ENCODE measurements around the gene SLC30A7. TPM values are rescaled to one million over a fixed set of nuclear protein-coding genes. Genes with fewer than 3 reads are reported as not detected.

The SLC30A7 gene
- total and polyA plus RNA-seq, 2 of the 13 experiments (the other 11 are each of a cell fraction or from before 2014, with no cell fraction given): 8.3 to 40.8 TPM

DNA sequence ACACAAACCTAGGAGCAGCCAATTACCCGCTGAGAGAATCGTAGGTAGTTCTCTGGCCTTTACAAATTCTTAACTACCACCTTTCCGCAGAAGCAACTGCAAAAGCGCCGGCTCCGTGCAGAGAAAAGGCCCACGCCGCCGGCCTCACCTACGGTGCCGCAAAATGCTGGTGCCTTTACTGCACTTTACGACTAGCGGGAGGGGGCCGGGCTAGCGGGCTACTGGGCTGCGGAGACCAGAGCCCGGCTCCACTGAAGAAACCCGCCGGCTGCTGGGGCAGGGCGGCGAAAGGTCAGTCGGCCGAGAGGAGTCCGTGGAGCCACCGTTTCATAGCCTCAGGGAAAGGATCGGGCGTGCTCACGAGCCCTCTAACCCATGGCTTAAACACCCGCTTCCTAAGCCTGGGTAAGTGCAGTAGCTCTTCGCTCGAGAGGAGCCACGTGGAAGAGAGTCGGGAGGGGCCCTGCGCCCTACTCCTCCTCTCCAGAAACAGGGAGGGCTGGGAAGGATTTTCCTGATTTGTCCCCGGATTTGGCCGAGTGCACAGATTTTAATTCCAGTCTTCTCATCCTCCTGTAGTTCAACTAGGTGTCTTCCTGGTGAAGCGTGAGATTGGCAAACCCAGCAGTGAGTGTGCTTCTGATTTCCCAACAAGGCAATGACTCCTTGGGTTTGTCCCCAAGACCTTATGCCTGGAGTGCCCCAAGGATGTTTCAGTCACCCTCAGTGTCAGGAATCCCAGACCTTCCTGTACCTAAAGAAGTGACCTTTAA is 130.0 kb downstream of the SLC30A7 start, which contains the start of gene DPH5 (continued):
- TF ChIP-seq, protein P1, sequence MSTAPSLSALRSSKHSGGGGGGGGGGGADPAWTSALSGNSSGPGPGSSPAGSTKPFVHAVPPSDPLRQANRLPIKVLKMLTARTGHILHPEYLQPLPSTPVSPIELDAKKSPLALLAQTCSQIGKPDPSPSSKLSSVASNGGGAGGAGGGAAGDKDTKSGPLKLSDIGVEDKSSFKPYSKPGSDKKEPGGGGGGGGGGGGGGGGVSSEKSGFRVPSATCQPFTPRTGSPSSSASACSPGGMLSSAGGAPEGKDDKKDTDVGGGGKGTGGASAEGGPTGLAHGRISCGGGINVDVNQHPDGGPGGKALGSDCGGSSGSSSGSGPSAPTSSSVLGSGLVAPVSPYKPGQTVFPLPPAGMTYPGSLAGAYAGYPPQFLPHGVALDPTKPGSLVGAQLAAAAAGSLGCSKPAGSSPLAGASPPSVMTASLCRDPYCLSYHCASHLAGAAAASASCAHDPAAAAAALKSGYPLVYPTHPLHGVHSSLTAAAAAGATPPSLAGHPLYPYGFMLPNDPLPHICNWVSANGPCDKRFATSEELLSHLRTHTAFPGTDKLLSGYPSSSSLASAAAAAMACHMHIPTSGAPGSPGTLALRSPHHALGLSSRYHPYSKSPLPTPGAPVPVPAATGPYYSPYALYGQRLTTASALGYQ (CRISPR knock-in tag; IDR thresholded peaks at IDR 0.05): peak; percentile 33
- TF ChIP-seq ZFP82 (CRISPR knock-in tag; IDR thresholded peaks at IDR 0.05; ENCODE audit: borderline replicate concordance): no peak
- TF ChIP-seq, protein P2, sequence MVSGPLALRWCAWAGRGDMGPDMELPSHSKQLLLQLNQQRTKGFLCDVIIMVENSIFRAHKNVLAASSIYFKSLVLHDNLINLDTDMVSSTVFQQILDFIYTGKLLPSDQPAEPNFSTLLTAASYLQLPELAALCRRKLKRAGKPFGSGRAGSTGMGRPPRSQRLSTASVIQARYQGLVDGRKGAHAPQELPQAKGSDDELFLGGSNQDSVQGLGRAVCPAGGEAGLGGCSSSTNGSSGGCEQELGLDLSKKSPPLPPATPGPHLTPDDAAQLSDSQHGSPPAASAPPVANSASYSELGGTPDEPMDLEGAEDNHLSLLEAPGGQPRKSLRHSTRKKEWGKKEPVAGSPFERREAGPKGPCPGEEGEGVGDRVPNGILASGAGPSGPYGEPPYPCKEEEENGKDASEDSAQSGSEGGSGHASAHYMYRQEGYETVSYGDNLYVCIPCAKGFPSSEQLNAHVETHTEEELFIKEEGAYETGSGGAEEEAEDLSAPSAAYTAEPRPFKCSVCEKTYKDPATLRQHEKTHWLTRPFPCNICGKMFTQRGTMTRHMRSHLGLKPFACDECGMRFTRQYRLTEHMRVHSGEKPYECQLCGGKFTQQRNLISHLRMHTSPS (CRISPR knock-in tag; IDR thresholded peaks at IDR 0.05; ENCODE audit: low read depth): no peak
- TF ChIP-seq GATA4 (IDR thresholded peaks at IDR 0.05; ENCODE audit: borderline replicate concordance, low read depth): peak; percentile 40; the same call in 1 of the 2 replicates
- TF ChIP-seq ZSCAN20 (CRISPR knock-in tag; IDR thresholded peaks at IDR 0.05; ENCODE audit: borderline replicate concordance): peak; percentile 77; the same call in 1 of the 2 replicates
- no peak for TF ChIP-seq ZNF83 (CRISPR knock-in tag; IDR thresholded peaks at IDR 0.05; ENCODE audit: borderline replicate concordance)
- TF ChIP-seq PCBP2 (optimal IDR thresholded peaks at IDR 0.05; ENCODE audit: low read depth, low read length, poor library complexity, severe bottlenecking): no peak
- TF ChIP-seq ATAD3A (CRISPR knock-in tag; IDR thresholded peaks at IDR 0.05): no peak
- TF ChIP-seq ZNF264 (CRISPR knock-in tag; IDR thresholded peaks at IDR 0.05): 0 out of 2 replicates have a peak, but pooled peaks have one; percentile 45
- TF ChIP-seq ZNF296 (CRISPR knock-in tag; conservative IDR thresholded peaks at IDR 0.05): no peak
- TF ChIP-seq RNF2 (conservative IDR thresholded peaks at IDR 0.05; ENCODE audit: low read depth): no peak
- TF ChIP-seq ARID2 (CRISPR knock-in tag; IDR thresholded peaks at IDR 0.05; ENCODE audit: borderline replicate concordance): peak; percentile 77
- TF ChIP-seq KDM3A (CRISPR knock-in tag; IDR thresholded peaks at IDR 0.05; ENCODE audit: low read depth): peak; percentile 65
- TF ChIP-seq PHF5A (CRISPR knock-in tag; IDR thresholded peaks at IDR 0.05; ENCODE audit: low read depth, unreplicated experiment): peak; percentile 29
- TF ChIP-seq ZNF17 (CRISPR knock-in tag; IDR thresholded peaks at IDR 0.05): no peak
- TF ChIP-seq RAD21 (CRISPR knock-in tag; IDR thresholded peaks at IDR 0.05): peak; percentile 36
- TF ChIP-seq MIER2 (CRISPR knock-in tag; IDR thresholded peaks at IDR 0.05): 0 out of 2 replicates have a peak, but pooled peaks have one; percentile 41
- TF ChIP-seq, protein P3, sequence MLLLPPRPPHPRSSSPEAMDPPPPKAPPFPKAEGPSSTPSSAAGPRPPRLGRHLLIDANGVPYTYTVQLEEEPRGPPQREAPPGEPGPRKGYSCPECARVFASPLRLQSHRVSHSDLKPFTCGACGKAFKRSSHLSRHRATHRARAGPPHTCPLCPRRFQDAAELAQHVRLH (CRISPR knock-in tag; IDR thresholded peaks at IDR 0.05; ENCODE audit: borderline replicate concordance, low read depth): peak; percentile 19; the same call in 1 of the 2 replicates
- TF ChIP-seq ZNF251 (CRISPR knock-in tag; IDR thresholded peaks at IDR 0.05): no peak
- TF ChIP-seq, protein P4, sequence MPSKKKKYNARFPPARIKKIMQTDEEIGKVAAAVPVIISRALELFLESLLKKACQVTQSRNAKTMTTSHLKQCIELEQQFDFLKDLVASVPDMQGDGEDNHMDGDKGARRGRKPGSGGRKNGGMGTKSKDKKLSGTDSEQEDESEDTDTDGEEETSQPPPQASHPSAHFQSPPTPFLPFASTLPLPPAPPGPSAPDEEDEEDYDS (CRISPR knock-in tag; IDR thresholded peaks at IDR 0.05): peak; percentile 67
- no peak for TF ChIP-seq JUN (CRISPR knock-in tag; IDR thresholded peaks at IDR 0.05)
- no peak for TF ChIP-seq NFE2L1 (CRISPR knock-in tag; IDR thresholded peaks at IDR 0.05; ENCODE audit: borderline replicate concordance)
- no peak for TF ChIP-seq HDAC6 (IDR thresholded peaks at IDR 0.05; ENCODE audit: low read depth, low read length)
- TF ChIP-seq KLF6 (CRISPR knock-in tag; IDR thresholded peaks at IDR 0.05): peak; percentile 72
- no peak for TF ChIP-seq HNF4A (CRISPR knock-in tag; IDR thresholded peaks at IDR 0.05)
- no peak for TF ChIP-seq NR2F6 (IDR thresholded peaks at IDR 0.05)
- TF ChIP-seq NR2F6 (CRISPR knock-in tag; IDR thresholded peaks at IDR 0.05): peak; percentile 42; the same call in 1 of the 2 replicates
- peak; percentile 86; the same call in 1 of the 2 replicates for TF ChIP-seq TSC22D2 (CRISPR knock-in tag; IDR thresholded peaks at IDR 0.05; ENCODE audit: borderline replicate concordance)
- no peak for TF ChIP-seq NBN (conservative IDR thresholded peaks at IDR 0.05)
